HG03159 (cell line): ENCODE measurements around the gene ATP5MG.
"Not testable (repeated sequence)": the region's sequence is repeated elsewhere in the genome, so short reads cannot be mapped to it uniquely, and the experiment has no call there.

ENCODE experiments used
- ATAC-seq: cut with Tn5 transposase; IDR thresholded peaks from one replicate; pipeline ENCODE4 v1.9.1; 2021; ENCODE audit warnings: mild to moderate bottlenecking, moderate library complexity; ENCODE audit not compliant: unreplicated experiment

The ATP5MG gene

GRCh38 chr11:118406599-118407166 is 5.3 kb downstream of the ATP5MG start:
- ATAC-seq, result no peak

- ATAC-seq, result peak; percentile 73
Measured at GRCh38 chr11:118410055-118410745, 8.8 kb downstream of the ATP5MG start.

- ATAC-seq, result no peak
Measured at GRCh38 chr11:118411530-118411929, 10.1 kb downstream of the ATP5MG start.

DNA sequence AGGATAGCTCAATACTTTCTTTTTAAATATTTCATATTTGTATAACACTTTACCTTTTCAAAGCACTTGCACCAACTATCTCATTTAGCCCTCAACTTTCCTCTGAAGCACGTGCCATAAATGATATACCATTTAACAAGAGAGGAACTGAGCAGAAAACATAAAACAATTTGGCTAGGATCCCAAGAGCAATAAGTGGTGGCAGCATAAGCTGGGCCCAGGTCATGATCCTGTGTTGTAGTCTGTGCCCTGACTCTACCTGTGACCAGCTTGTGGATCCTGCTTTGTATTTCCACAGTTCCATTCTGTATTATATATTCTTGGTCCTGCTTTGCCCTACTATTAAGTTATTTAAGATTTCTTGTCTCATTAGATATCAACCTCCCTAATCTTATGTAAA is 11.5 kb downstream of the ATP5MG start:
- no peak for ATAC-seq

DNA sequence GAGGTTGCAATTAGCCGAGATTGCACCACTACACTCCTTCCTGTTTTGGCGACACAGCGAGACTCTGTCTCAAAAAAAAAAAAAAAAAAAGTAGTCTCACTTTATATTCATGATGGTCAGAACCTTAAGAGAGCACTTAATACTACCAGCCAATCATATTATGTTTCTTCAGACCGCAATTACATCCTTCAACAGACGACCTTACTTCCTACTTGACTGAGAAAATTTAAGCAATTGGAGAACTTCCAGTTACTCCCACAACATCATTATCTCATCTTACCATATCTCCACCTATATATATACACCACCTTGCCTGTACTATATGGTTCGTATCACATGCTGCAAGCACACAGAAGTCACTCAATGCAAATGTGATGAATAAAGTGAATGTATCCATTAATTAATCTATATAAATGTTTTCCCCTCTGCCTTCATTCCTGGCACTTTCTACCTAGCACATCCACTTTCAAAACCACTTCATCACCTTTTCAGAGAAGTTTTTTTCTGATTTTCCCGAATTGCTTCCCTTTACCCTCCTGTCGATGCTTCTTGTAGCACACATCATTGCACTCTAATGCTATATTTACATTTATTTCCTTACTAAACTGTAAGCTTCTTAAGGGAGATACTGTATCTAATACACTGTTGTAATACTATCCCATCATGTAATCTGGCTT is 13.8 kb downstream of the ATP5MG start:
- no peak for ATAC-seq

- ATAC-seq, result no peak
Measured at GRCh38 chr11:118415739-118416068, 14.3 kb downstream of the ATP5MG start.

- ATAC-seq, result not testable (repeated sequence)
Measured at GRCh38 chr11:118416900-118417299, 15.5 kb downstream of the ATP5MG start.

DNA sequence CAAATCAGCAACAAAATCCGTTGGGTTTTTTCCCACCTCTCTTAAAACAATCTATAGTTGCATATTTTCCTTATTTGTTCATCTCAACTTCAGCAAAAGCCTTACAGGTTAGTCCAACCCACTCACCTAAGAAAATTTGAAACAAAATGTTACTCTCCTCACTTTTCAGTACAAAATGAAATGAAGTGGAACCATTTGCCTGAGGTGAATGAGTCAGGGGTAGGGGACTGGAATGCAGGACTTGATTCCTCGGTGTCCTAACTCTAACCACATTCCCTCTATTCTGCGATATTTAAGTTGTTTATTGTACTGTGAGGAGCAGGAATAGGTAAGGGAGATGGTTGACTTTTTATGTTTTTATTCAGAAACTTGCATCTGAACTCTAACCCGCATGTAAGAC is 16.4 kb downstream of the ATP5MG start:
- no peak for ATAC-seq

GRCh38 chr11:118418766-118419165 is 17.4 kb downstream of the ATP5MG start:
- ATAC-seq, result no peak

DNA sequence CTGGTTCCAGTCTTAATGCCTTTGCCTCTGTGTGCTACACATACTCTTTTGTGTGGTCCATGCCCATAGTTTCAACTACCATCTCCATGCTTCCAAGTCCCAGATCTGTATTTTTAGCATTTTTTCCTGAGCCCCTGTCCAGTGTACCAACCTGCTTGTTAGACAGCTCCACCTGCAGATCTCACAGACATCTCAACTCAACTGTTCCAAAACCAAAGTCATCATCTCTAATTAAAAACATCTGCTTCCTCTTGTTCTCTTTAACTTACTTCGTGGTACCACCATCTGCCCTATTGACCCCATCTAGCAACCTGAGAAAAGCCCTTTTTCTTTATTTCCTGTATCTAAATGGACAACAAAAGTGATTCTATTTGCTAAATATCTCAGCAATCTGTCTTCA is 26.3 kb downstream of the ATP5MG start:
- no peak for ATAC-seq

DNA sequence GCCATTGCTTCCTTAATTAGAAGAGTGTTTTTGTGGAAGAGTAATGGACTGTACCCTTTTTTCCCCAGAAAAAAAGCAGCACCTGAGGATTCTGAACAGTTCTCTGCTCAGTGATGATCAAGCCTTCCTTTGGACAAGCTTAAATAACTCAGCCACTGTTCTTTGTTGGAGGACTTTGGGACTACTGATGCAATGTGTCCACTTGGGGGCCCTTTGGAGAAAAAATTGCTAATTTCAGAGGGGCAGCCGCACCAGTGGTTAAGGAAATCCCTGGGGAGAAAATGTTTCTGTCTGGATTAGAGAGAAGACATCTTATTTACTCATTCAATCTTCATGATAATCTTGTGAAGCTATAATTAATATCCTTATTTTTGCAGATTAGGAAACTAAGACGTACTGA is 29.6 kb downstream of the ATP5MG start:
- no peak for ATAC-seq

DNA sequence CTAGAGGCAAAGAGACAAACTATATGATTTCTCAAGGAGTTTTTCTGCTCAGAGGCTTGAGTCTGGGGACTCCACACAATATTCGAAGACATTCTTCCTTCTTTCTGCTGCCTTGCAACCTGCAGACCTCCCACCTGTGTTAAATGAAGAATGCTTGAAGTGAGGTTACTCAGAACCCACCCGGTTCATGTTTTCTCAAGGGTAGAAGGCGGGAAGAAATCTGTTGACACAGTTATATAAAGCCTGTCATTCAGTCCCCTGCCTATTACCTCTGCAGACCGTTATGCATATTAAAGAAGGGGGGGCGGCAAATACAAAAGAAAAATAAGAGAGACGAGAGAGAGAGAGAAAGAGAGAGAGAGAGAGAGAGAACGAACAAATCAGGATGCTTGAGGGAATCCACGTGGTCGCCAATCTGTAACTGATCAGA is 32.7 kb downstream of the ATP5MG start:
- ATAC-seq, result no peak

GRCh38 chr11:118434553-118435289 is 33.3 kb downstream of the ATP5MG start:
- ATAC-seq, result no peak

GRCh38 chr11:118435290-118435892 is 34.0 kb downstream of the ATP5MG start:
- ATAC-seq, result peak; percentile 34

DNA sequence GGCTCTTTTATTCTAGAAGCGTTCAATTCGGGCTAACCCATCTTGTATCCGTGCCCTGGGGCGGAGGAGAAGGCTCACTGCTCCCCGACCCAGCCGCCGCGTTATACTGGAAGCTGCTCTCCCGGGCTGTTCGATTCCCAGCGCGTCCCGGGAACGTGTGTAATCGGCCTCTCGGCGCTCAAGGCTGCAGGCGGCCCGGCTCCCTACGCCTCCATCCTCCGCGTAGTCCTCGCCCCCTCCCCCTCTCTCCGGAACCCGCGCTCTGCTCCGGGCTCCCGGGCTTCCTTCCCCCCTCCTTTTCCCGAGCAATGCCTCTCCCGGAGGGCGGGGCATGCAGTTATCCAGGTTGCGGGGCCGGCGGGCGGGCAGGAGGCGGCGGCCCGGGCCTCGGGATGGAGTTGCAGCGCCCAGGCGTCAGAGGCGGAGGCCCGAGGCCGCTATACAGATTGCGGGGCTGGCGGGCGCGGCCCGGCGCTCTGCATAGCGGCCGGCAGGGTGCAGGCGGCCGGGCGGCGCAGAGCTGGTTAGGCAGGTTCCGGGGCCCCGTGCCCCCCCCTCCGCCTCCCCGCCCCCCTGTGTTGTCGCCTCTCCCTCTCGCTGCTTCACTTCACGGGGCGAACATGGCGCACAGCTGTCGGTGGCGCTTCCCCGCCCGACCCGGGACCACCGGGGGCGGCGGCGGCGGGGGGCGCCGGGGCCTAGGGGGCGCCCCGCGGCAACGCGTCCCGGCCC is 34.7 kb downstream of the ATP5MG start, which contains the start of gene KMT2A:
TSS of gene KMT2A (plus strand) at position 600 of the 732 bp plus-strand sequence. CDS start at position 621, 21 bp downstream.
- ATAC-seq, result peak; percentile 42

- ATAC-seq, result peak; percentile 8
Measured at GRCh38 chr11:118436639-118437207, 35.3 kb downstream of the ATP5MG start.

GRCh38 chr11:118437208-118438125 is 36.1 kb downstream of the ATP5MG start:
- ATAC-seq, result no peak

DNA sequence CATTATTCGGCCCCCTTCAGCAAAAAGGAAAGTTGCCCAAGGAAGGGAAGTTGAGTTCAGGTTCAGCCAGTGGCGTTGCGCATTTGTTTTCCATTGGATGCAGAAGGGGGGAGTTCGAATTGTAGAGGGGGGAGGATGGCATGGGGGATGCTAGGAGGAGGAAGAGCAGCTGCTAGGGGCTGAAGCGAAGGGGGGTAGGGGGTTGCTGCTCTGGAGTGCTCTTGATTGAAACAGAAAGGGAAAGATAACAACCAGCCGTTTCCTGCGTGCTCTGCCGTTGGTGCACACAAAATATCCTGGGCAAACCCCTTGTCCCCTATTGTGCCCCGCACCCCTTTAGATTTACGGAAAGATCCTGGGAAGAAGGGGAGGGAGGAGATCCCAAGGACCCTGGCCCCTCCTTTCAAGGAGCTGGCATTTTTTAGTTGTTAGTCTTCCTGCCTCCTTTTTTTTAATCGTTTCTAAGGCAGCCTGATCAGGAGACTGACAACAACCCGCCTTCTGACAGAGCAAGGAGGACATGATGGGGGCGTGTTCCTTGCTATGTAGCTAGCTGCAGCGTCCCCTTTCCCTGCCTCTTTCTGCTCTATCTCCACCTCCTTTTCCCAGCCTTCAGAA is 37.0 kb downstream of the ATP5MG start:
- no peak for ATAC-seq

DNA sequence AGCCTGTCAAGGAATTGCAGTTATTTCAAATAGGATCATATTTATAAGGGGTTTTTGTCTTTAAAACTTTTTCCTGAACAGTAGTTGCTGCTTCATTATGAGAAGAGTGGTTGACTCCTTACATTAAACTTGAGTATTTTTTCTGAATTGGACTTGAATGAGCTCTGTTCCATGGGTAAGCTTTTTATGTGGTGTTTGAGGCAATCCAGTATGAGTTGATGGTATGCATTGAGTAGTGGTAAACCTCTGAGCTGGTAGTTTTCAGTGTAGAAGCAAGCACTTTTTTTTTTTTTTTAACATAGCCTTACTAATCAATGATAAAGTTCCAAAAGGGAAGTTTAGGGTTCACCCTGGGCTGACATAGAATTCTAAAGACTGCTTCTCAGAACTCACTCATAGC is 38.2 kb downstream of the ATP5MG start:
- no peak for ATAC-seq
